MM.1S (cell line): Measurements from ENCODE around the gene GTPBP6.

ENCODE experiments used
- DNase-seq: peaks from one replicate; pipeline ENCODE4 v3.0.0-alpha.2; 2015
- H2AFZ ChIP-seq: fragments of 300-600 bp; sonication (generic); 2 replicates; pipeline ENCODE4 v1.6.0; 2016; ENCODE audit warnings: antibody characterized with exemption, low read length
- H3F3A ChIP-seq: fragments of 300-600 bp; sonication (generic); 2 replicates; pipeline ENCODE4 v1.6.1; 2016; ENCODE audit warnings: mild to moderate bottlenecking, antibody characterized with exemption, low read length, moderate library complexity, mixed read lengths; ENCODE audit not compliant: insufficient read depth
- H3K27ac ChIP-seq: fragments of 300-600 bp; sonication (generic); 2 replicates; pipeline ENCODE4 v1.5.1; 2016; ENCODE audit warnings: mild to moderate bottlenecking, low read length
- H3K27me3 ChIP-seq: fragments of 300-600 bp; sonication (generic); replicated peaks from 2 replicates; pipeline ENCODE4 v1.6.0; 2016; ENCODE audit warnings: low read length; ENCODE audit not compliant: insufficient read depth
- H3K36me3 ChIP-seq: fragments of 300-600 bp; sonication (generic); replicated peaks from 2 replicates; pipeline ENCODE4 v1.6.1; 2016; ENCODE audit warnings: mild to moderate bottlenecking, low read length, mixed read lengths; ENCODE audit not compliant: insufficient read depth
- H3K4me1 ChIP-seq: fragments of 300-600 bp; sonication (generic); 2 replicates; pipeline ENCODE4 v1.6.1; 2016; ENCODE audit warnings: low read length, mixed read lengths
- H3K4me2 ChIP-seq: fragments of 300-600 bp; sonication (generic); 2 replicates; pipeline ENCODE4 v1.6.0; 2016; ENCODE audit warnings: low read depth, low read length
- H3K4me3 ChIP-seq: fragments of 300-600 bp; sonication (generic); 2 replicates; pipeline ENCODE4 v1.5.1; 2016; ENCODE audit warnings: low read length, mixed read lengths
- H3K79me2 ChIP-seq: fragments of 300-600 bp; sonication (generic); 2 replicates; pipeline ENCODE4 v1.6.1; 2016; ENCODE audit warnings: mixed run types, low read length, mixed read lengths
- H3K9ac ChIP-seq: fragments of 300-600 bp; sonication (generic); 2 replicates; pipeline ENCODE4 v1.6.1; 2016; ENCODE audit warnings: low read length, mixed read lengths
- H3K9me2 ChIP-seq: fragments of 300-600 bp; sonication (generic); replicated peaks from 2 replicates; pipeline ENCODE4 v1.6.1; 2016; ENCODE audit warnings: mild to moderate bottlenecking, low read length, mixed read lengths; ENCODE audit not compliant: insufficient read depth
- H3K9me3 ChIP-seq: fragments of 300-600 bp; sonication (generic); replicated peaks from 2 replicates; pipeline ENCODE4 v1.6.1; 2016; ENCODE audit warnings: mild to moderate bottlenecking, low read length, mixed read lengths; ENCODE audit not compliant: insufficient read depth
- H4K20me1 ChIP-seq: fragments of 300-600 bp; sonication (generic); 2 replicates; pipeline ENCODE4 v1.6.1; 2016; ENCODE audit warnings: mild to moderate bottlenecking, low read length, moderate library complexity, mixed read lengths; ENCODE audit not compliant: insufficient read depth
- EZH2 ChIP-seq: fragments of 300-600 bp; sonication (generic); optimal IDR thresholded peaks from 2 replicates; pipeline ENCODE3; 2017; ENCODE audit warnings: low read depth, mild to moderate bottlenecking, antibody characterized with exemption, low read length, mixed read lengths
- EZH2phosphoT487 ChIP-seq: fragments of 300-600 bp; sonication (generic); IDR thresholded peaks from 2 replicates; pipeline ENCODE4 v1.6.1; 2018; ENCODE audit warnings: antibody characterized with exemption, low read length
- TF ChIP-seq, protein P1 (sequence below): fragments of 300-600 bp; sonication (generic); IDR thresholded peaks from 2 replicates; pipeline ENCODE4 v1.5.1; 2016; ENCODE audit warnings: antibody characterized with exemption, low read length, mixed read lengths

The GTPBP6 gene

DNA sequence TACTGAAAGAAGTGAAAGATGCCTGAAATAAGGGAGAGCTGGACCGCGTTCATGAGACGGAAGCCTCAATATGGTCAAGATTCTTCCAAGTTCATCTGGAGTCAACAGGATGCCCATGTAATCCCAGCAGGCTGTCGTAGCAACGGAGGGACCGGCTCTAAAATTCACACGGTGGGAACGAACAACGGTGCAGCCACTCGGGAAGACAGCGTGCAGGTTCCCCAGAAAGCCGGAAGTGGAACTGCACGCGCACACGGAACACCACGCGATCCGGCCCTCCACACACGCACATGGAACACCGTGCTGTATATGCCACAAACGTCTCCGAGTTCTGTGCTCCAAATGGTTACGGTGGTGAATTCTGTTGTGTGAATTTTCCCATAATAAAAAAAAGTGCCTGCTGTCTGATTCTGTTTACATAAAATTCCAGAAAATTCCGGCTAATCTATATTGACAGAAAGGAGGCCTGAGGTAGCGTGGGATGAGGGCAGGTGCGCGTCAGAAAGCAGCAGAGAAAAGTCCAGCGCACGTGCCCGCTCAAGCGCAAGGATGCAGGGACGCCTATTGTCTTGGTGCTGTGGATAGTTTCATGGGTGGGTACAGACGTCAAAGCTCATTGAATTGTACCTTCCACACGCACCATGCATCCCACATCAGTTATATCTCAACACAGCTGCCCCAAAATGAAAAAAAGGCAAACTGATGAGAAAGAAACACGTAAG, 36.9 kb upstream of the GTPBP6 start:
- TF ChIP-seq, protein P1, sequence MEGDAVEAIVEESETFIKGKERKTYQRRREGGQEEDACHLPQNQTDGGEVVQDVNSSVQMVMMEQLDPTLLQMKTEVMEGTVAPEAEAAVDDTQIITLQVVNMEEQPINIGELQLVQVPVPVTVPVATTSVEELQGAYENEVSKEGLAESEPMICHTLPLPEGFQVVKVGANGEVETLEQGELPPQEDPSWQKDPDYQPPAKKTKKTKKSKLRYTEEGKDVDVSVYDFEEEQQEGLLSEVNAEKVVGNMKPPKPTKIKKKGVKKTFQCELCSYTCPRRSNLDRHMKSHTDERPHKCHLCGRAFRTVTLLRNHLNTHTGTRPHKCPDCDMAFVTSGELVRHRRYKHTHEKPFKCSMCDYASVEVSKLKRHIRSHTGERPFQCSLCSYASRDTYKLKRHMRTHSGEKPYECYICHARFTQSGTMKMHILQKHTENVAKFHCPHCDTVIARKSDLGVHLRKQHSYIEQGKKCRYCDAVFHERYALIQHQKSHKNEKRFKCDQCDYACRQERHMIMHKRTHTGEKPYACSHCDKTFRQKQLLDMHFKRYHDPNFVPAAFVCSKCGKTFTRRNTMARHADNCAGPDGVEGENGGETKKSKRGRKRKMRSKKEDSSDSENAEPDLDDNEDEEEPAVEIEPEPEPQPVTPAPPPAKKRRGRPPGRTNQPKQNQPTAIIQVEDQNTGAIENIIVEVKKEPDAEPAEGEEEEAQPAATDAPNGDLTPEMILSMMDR: no peak
- no peak for TF ChIP-seq EZH2phosphoT487
- no peak for TF ChIP-seq EZH2
- no peak for DNase-seq
- H3K27ac ChIP-seq: no peak overlapping the region

DNA sequence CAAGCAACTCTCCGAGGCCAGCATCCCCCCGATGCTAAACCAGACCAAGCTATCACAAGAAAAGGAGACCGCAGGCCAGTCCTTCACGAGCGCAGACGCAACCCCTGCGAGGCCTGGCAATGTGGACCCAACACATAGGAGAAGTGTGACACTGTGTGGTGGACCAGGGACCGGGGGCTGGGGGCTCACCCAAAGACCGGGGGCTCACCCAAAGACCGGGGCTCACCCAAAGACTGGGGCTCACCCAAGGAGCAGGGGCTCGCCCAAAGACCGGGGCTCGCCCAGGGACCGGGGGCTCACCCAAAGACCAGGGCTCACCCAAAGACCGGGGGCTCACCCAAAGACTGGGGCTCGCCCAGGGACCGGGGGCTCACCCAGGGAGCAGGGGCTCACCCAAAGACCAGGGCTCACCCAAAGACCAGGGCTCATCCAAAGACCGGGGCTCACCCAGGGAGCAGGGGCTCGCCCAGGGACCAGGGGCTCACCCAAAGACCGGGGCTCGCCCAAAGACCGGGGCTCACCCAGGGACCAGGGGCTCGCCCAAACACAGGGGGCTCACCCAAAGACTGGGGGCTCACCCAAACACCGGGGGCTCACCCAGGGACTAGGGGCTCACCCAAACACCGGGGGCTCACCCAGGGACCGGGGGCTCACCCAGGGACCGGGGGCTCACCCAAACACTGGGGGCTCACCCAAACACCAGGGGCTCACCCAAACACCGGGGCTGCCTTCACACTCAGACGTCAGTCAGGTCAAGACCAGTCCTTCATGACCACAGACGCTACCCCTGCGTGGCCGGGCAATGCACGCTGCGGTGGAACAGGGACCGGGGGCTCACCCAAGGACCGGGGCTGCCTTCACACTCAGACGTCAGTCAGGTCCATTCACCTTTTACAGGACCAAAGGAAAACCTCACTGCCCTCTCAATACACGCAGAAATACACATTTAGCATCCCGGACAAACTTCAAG, 35.3 kb upstream of the GTPBP6 start:
- Histone ChIP-seq H3F3A (no peaks in the 10 kb centered on the region), H3K9me3 (no peaks in the 10 kb centered on the region), H2AFZ (no peak overlapping the region), H3K4me1 (no peaks in the 10 kb centered on the region), H3K9ac (no peak overlapping the region), H3K4me2 (no peak overlapping the region), H3K27me3 (no peaks in the 10 kb centered on the region), H3K9me2 (no peaks in the 10 kb centered on the region), H3K36me3 (no peaks in the 10 kb centered on the region), H3K4me3 (no peak overlapping the region), H4K20me1 (no peaks in the 10 kb centered on the region), H3K79me2 (no peaks in the 10 kb centered on the region), H3K27ac (no peak overlapping the region)
- TF ChIP-seq EZH2 (no peak), EZH2phosphoT487 (no peak)
- TF ChIP-seq, protein P1: no peak
- DNase-seq: no peak

More for the DNA sequence above, 36.9 kb upstream of the GTPBP6 start:
- Histone ChIP-seq H3K27me3 (no peaks in the 10 kb centered on the region), H3K4me1 (no peaks in the 10 kb centered on the region), H3K79me2 (no peaks in the 10 kb centered on the region), H3K36me3 (no peaks in the 10 kb centered on the region), H3K4me3 (no peak overlapping the region), H3K9me2 (no peaks in the 10 kb centered on the region), H3F3A (no peaks in the 10 kb centered on the region), H3K9me3 (no peaks in the 10 kb centered on the region), H4K20me1 (no peaks in the 10 kb centered on the region), H2AFZ (no peak overlapping the region), H3K4me2 (no peak overlapping the region), H3K9ac (no peak overlapping the region)

- Histone ChIP-seq H2AFZ (no peak overlapping the region), H3K9me2 (no peaks in the 10 kb centered on the region), H4K20me1 (no peaks in the 10 kb centered on the region), H3K4me1 (no peaks in the 10 kb centered on the region), H3K4me3 (no peak overlapping the region), H3K27ac (no peak overlapping the region), H3K36me3 (no peaks in the 10 kb centered on the region), H3K27me3 (no peaks in the 10 kb centered on the region), H3K4me2 (no peak overlapping the region), H3K79me2 (no peaks in the 10 kb centered on the region), H3K9me3 (no peaks in the 10 kb centered on the region), H3F3A (no peaks in the 10 kb centered on the region), H3K9ac (no peak overlapping the region)
- DNase-seq: no peak
- TF ChIP-seq EZH2 (no peak), EZH2phosphoT487 (no peak)
- TF ChIP-seq, protein P1: no peak
These were observed 34.2 kb upstream of the GTPBP6 start for GRCh38 chrX:352582-353314.
